ENCODE measurements around the gene ERI2.

GRCh38 chr16:20853143-20853542 is 46.9 kb upstream of the ERI2 start:
- TF ChIP-seq ZBTB10 (tag by site-specific recombination; IDR thresholded peaks at IDR 0.05) = no peak
- no peak for TF ChIP-seq ZNF843 (tag by site-specific recombination; IDR thresholded peaks at IDR 0.05)
- TF ChIP-seq ZNF146 (tag by site-specific recombination; IDR thresholded peaks at IDR 0.05) = no peak
- TF ChIP-seq ZBTB1 (tag by site-specific recombination; IDR thresholded peaks at IDR 0.05) = no peak
- TF ChIP-seq CTCF (tag by site-specific recombination; IDR thresholded peaks at IDR 0.05) = no peak
- TF ChIP-seq TCF7L2 (IDR thresholded peaks at IDR 0.05; ENCODE audit: borderline replicate concordance, low read depth, low read length) = no peak
- TF ChIP-seq PATZ1 (tag by site-specific recombination; IDR thresholded peaks at IDR 0.05) = no peak
- TF ChIP-seq HIC1 (tag by site-specific recombination; IDR thresholded peaks at IDR 0.05) = no peak
- TF ChIP-seq, protein P1, sequence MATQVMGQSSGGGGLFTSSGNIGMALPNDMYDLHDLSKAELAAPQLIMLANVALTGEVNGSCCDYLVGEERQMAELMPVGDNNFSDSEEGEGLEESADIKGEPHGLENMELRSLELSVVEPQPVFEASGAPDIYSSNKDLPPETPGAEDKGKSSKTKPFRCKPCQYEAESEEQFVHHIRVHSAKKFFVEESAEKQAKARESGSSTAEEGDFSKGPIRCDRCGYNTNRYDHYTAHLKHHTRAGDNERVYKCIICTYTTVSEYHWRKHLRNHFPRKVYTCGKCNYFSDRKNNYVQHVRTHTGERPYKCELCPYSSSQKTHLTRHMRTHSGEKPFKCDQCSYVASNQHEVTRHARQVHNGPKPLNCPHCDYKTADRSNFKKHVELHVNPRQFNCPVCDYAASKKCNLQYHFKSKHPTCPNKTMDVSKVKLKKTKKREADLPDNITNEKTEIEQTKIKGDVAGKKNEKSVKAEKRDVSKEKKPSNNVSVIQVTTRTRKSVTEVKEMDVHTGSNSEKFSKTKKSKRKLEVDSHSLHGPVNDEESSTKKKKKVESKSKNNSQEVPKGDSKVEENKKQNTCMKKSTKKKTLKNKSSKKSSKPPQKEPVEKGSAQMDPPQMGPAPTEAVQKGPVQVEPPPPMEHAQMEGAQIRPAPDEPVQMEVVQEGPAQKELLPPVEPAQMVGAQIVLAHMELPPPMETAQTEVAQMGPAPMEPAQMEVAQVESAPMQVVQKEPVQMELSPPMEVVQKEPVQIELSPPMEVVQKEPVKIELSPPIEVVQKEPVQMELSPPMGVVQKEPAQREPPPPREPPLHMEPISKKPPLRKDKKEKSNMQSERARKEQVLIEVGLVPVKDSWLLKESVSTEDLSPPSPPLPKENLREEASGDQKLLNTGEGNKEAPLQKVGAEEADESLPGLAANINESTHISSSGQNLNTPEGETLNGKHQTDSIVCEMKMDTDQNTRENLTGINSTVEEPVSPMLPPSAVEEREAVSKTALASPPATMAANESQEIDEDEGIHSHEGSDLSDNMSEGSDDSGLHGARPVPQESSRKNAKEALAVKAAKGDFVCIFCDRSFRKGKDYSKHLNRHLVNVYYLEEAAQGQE (tag by site-specific recombination; IDR thresholded peaks at IDR 0.05) = no peak

All from HEK293 (cell line).